GM12878 (cell line): Measurements from ENCODE around the gene RUFY4.

Experiments used
- CREB1 ChIP-seq: IDR thresholded peaks from 2 replicates; pipeline ENCODE4 v1.6.1; 2012; ENCODE audit warnings: low read depth, mild to moderate bottlenecking, inconsistent platforms
- POLR2AphosphoS5 ChIP-seq: IDR thresholded peaks from 2 replicates; pipeline ENCODE4 v1.6.1; 2011; ENCODE audit warnings: mild to moderate bottlenecking, low read length, inconsistent platforms
- SMC3 ChIP-seq: IDR thresholded peaks from 2 replicates; pipeline ENCODE4 v1.6.1; 2011; ENCODE audit warnings: low read length, improper control_type of control experiment, borderline replicate concordance
- SUPT20H ChIP-seq: IDR thresholded peaks from 2 replicates; pipeline ENCODE4 v1.6.1; 2011; ENCODE audit warnings: low read depth, mild to moderate bottlenecking, low read length, moderate library complexity, borderline replicate concordance; ENCODE audit not compliant: control insufficient read depth
- ZNF274 ChIP-seq: IDR thresholded peaks from one replicate; pipeline ENCODE4 v1.8.0; 2011; ENCODE audit not compliant: insufficient read length, insufficient read depth
- TF ChIP-seq, protein P1 (sequence below), 3 experiments: IDR thresholded peaks in 2 of 3; conservative IDR thresholded peaks in 1 of 3; 2 replicates each; pipeline ENCODE4 v1.5.1; 2011; ENCODE audit warnings: low read depth in 3 of 3, low read length in 3 of 3, mild to moderate bottlenecking in 3 of 3, control low read depth in 2 of 3, moderate library complexity in 2 of 3, inconsistent platforms in 1 of 3, mixed read lengths in 1 of 3; ENCODE audit not compliant: control insufficient read depth in 2 of 3, insufficient read depth in 1 of 3; ENCODE audit errors: extremely low read depth in 1 of 3
- TF ChIP-seq, protein P2 (sequence below): fragments of 450-650 bp; IDR thresholded peaks from 2 replicates; pipeline ENCODE4 v1.6.1; 2018; ENCODE audit warnings: mild to moderate bottlenecking, low read depth, moderate library complexity; ENCODE audit not compliant: partially characterized antibody

DNA sequence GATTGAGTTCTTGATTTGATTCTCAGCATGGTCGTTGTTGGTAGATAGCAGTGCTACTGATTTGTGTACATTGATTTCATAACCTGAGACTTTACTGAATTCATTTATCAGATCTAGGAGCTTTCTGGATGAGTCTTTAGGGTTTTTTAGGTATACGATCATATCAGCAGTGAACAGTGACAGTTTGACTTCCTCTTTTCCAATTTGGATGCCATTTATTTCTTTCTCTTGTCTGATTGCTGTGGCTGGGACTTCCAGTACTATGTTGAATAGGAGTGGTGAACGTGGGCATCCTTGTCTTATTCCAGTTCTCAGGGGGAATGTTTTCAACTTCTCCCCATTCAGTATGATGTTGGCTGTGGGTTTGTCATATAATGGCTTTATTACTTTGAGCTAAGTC, 28.9 kb downstream of the RUFY4 start:
- no peak for TF ChIP-seq POLR2AphosphoS5
- TF ChIP-seq, protein P1, sequence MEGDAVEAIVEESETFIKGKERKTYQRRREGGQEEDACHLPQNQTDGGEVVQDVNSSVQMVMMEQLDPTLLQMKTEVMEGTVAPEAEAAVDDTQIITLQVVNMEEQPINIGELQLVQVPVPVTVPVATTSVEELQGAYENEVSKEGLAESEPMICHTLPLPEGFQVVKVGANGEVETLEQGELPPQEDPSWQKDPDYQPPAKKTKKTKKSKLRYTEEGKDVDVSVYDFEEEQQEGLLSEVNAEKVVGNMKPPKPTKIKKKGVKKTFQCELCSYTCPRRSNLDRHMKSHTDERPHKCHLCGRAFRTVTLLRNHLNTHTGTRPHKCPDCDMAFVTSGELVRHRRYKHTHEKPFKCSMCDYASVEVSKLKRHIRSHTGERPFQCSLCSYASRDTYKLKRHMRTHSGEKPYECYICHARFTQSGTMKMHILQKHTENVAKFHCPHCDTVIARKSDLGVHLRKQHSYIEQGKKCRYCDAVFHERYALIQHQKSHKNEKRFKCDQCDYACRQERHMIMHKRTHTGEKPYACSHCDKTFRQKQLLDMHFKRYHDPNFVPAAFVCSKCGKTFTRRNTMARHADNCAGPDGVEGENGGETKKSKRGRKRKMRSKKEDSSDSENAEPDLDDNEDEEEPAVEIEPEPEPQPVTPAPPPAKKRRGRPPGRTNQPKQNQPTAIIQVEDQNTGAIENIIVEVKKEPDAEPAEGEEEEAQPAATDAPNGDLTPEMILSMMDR (IDR thresholded peaks at IDR 0.05 in 2 of 3, conservative IDR thresholded peaks at IDR 0.05 in 1 of 3; ENCODE audit: control insufficient read depth in 2 of 3, extremely low read depth in 1 of 3, insufficient read depth in 1 of 3, low read depth in 3 of 3, low read length in 3 of 3), result no peak
- no peak for TF ChIP-seq CREB1
- TF ChIP-seq, protein P2, sequence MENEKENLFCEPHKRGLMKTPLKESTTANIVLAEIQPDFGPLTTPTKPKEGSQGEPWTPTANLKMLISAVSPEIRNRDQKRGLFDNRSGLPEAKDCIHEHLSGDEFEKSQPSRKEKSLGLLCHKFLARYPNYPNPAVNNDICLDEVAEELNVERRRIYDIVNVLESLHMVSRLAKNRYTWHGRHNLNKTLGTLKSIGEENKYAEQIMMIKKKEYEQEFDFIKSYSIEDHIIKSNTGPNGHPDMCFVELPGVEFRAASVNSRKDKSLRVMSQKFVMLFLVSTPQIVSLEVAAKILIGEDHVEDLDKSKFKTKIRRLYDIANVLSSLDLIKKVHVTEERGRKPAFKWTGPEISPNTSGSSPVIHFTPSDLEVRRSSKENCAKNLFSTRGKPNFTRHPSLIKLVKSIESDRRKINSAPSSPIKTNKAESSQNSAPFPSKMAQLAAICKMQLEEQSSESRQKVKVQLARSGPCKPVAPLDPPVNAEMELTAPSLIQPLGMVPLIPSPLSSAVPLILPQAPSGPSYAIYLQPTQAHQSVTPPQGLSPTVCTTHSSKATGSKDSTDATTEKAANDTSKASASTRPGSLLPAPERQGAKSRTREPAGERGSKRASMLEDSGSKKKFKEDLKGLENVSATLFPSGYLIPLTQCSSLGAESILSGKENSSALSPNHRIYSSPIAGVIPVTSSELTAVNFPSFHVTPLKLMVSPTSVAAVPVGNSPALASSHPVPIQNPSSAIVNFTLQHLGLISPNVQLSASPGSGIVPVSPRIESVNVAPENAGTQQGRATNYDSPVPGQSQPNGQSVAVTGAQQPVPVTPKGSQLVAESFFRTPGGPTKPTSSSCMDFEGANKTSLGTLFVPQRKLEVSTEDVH, result no peak
- no peak for TF ChIP-seq SUPT20H
- no peak for TF ChIP-seq ZNF274
- TF ChIP-seq SMC3, result no peak
